MM.1S (cell line): ENCODE results near the gene STK32C.

Experiments
- DNase-seq: peaks from one replicate; pipeline ENCODE4 v3.0.0-alpha.2; 2015
- H2AFZ ChIP-seq: fragments of 300-600 bp; sonication (generic); 2 replicates; pipeline ENCODE4 v1.6.0; 2016; ENCODE audit warnings: antibody characterized with exemption, low read length
- H3F3A ChIP-seq: fragments of 300-600 bp; sonication (generic); 2 replicates; pipeline ENCODE4 v1.6.1; 2016; ENCODE audit warnings: mild to moderate bottlenecking, antibody characterized with exemption, low read length, moderate library complexity, mixed read lengths; ENCODE audit not compliant: insufficient read depth
- H3K27ac ChIP-seq: fragments of 300-600 bp; sonication (generic); 2 replicates; pipeline ENCODE4 v1.5.1; 2016; ENCODE audit warnings: mild to moderate bottlenecking, low read length
- H3K27me3 ChIP-seq: fragments of 300-600 bp; sonication (generic); replicated peaks from 2 replicates; pipeline ENCODE4 v1.6.0; 2016; ENCODE audit warnings: low read length; ENCODE audit not compliant: insufficient read depth
- H3K36me3 ChIP-seq: fragments of 300-600 bp; sonication (generic); replicated peaks from 2 replicates; pipeline ENCODE4 v1.6.1; 2016; ENCODE audit warnings: mild to moderate bottlenecking, low read length, mixed read lengths; ENCODE audit not compliant: insufficient read depth
- H3K4me1 ChIP-seq: fragments of 300-600 bp; sonication (generic); 2 replicates; pipeline ENCODE4 v1.6.1; 2016; ENCODE audit warnings: low read length, mixed read lengths
- H3K4me2 ChIP-seq: fragments of 300-600 bp; sonication (generic); 2 replicates; pipeline ENCODE4 v1.6.0; 2016; ENCODE audit warnings: low read depth, low read length
- H3K4me3 ChIP-seq: fragments of 300-600 bp; sonication (generic); 2 replicates; pipeline ENCODE4 v1.5.1; 2016; ENCODE audit warnings: low read length, mixed read lengths
- H3K79me2 ChIP-seq: fragments of 300-600 bp; sonication (generic); 2 replicates; pipeline ENCODE4 v1.6.1; 2016; ENCODE audit warnings: mixed run types, low read length, mixed read lengths
- H3K9ac ChIP-seq: fragments of 300-600 bp; sonication (generic); 2 replicates; pipeline ENCODE4 v1.6.1; 2016; ENCODE audit warnings: low read length, mixed read lengths
- H3K9me2 ChIP-seq: fragments of 300-600 bp; sonication (generic); replicated peaks from 2 replicates; pipeline ENCODE4 v1.6.1; 2016; ENCODE audit warnings: mild to moderate bottlenecking, low read length, mixed read lengths; ENCODE audit not compliant: insufficient read depth
- H3K9me3 ChIP-seq: fragments of 300-600 bp; sonication (generic); replicated peaks from 2 replicates; pipeline ENCODE4 v1.6.1; 2016; ENCODE audit warnings: mild to moderate bottlenecking, low read length, mixed read lengths; ENCODE audit not compliant: insufficient read depth
- H4K20me1 ChIP-seq: fragments of 300-600 bp; sonication (generic); 2 replicates; pipeline ENCODE4 v1.6.1; 2016; ENCODE audit warnings: mild to moderate bottlenecking, low read length, moderate library complexity, mixed read lengths; ENCODE audit not compliant: insufficient read depth
- EZH2 ChIP-seq: fragments of 300-600 bp; sonication (generic); optimal IDR thresholded peaks from 2 replicates; pipeline ENCODE3; 2017; ENCODE audit warnings: low read depth, mild to moderate bottlenecking, antibody characterized with exemption, low read length, mixed read lengths
- EZH2phosphoT487 ChIP-seq: fragments of 300-600 bp; sonication (generic); IDR thresholded peaks from 2 replicates; pipeline ENCODE4 v1.6.1; 2018; ENCODE audit warnings: antibody characterized with exemption, low read length
- TF ChIP-seq, protein P1 (sequence below): fragments of 300-600 bp; sonication (generic); IDR thresholded peaks from 2 replicates; pipeline ENCODE4 v1.5.1; 2016; ENCODE audit warnings: antibody characterized with exemption, low read length, mixed read lengths

STK32C gene

GRCh38 chr10:132324186-132324585 is 16.4 kb upstream of the STK32C start:
- no peak overlapping the region for H3K27ac ChIP-seq
- no peaks in the 10 kb centered on the region for H3K9me2 ChIP-seq
- H3K27me3 ChIP-seq = no peaks in the 10 kb centered on the region
- H2AFZ ChIP-seq = no peak overlapping the region
- TF ChIP-seq, protein P1, sequence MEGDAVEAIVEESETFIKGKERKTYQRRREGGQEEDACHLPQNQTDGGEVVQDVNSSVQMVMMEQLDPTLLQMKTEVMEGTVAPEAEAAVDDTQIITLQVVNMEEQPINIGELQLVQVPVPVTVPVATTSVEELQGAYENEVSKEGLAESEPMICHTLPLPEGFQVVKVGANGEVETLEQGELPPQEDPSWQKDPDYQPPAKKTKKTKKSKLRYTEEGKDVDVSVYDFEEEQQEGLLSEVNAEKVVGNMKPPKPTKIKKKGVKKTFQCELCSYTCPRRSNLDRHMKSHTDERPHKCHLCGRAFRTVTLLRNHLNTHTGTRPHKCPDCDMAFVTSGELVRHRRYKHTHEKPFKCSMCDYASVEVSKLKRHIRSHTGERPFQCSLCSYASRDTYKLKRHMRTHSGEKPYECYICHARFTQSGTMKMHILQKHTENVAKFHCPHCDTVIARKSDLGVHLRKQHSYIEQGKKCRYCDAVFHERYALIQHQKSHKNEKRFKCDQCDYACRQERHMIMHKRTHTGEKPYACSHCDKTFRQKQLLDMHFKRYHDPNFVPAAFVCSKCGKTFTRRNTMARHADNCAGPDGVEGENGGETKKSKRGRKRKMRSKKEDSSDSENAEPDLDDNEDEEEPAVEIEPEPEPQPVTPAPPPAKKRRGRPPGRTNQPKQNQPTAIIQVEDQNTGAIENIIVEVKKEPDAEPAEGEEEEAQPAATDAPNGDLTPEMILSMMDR = no peak
- TF ChIP-seq EZH2phosphoT487 (no peak), EZH2 (no peak)
- H3K36me3 ChIP-seq = no peaks in the 10 kb centered on the region
- H4K20me1 ChIP-seq = no peaks in the 10 kb centered on the region
- H3K9ac ChIP-seq = no peak overlapping the region
- no peaks in the 10 kb centered on the region for H3K4me1 ChIP-seq
- no peak overlapping the region for H3K4me3 ChIP-seq
- no peaks in the 10 kb centered on the region for H3F3A ChIP-seq
- H3K4me2 ChIP-seq = no peak overlapping the region
- H3K9me3 ChIP-seq = no peaks in the 10 kb centered on the region
- H3K79me2 ChIP-seq = peaks cover 6% of the 10 kb centered on the region
- no peak for DNase-seq

- H3K9me3 ChIP-seq = no peaks in the 10 kb centered on the region
- no peak overlapping the region for H3K9ac ChIP-seq
- H3K9me2 ChIP-seq = no peaks in the 10 kb centered on the region
- no peak for DNase-seq
- no peaks in the 10 kb centered on the region for H3K79me2 ChIP-seq
- no peaks in the 10 kb centered on the region for H3K36me3 ChIP-seq
- no peak overlapping the region for H3K27ac ChIP-seq
- H2AFZ ChIP-seq = no peak overlapping the region
- H4K20me1 ChIP-seq = no peaks in the 10 kb centered on the region
- H3K4me1 ChIP-seq = no peaks in the 10 kb centered on the region
- H3F3A ChIP-seq = no peaks in the 10 kb centered on the region
- H3K4me3 ChIP-seq = no peak overlapping the region
- TF ChIP-seq EZH2 = no peak
- no peak for TF ChIP-seq EZH2phosphoT487
- TF ChIP-seq, protein P1 = no peak
- no peaks in the 10 kb centered on the region for H3K27me3 ChIP-seq
- no peak overlapping the region for H3K4me2 ChIP-seq
Measured at GRCh38 chr10:132322586-132323048, 14.9 kb upstream of the STK32C start.

DNA sequence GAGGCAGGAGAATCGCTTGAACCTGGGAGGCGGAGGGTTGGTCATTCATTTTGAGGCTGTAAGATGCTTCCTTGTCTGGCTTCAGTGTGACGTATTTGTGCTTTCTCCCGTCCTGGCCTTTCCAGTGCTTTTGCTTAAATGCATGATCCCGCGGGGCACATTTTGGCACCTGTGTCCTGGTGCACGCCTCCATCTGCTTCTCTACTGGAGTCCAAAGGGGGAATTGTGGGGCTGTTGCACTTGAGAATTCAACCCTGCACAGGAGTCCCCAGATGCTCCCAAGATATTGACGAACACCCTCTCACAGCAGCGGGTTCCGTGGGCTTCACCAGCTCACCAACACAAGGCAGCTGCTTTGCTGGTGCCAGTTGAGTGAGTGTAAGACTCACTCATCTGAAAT is 14.0 kb upstream of the STK32C start:
- H3K9me3 ChIP-seq = no peaks in the 10 kb centered on the region
- no peaks in the 10 kb centered on the region for H3K4me1 ChIP-seq
- H3K9me2 ChIP-seq = no peaks in the 10 kb centered on the region
- no peak for DNase-seq
- H3K4me3 ChIP-seq = no peak overlapping the region
- H3F3A ChIP-seq = no peaks in the 10 kb centered on the region
- H3K9ac ChIP-seq = no peak overlapping the region
- H3K36me3 ChIP-seq = no peaks in the 10 kb centered on the region
- H4K20me1 ChIP-seq = no peaks in the 10 kb centered on the region
- no peaks in the 10 kb centered on the region for H3K27me3 ChIP-seq
- H3K4me2 ChIP-seq = no peak overlapping the region
- H2AFZ ChIP-seq = no peak overlapping the region
- TF ChIP-seq EZH2 = no peak
- no peak for TF ChIP-seq EZH2phosphoT487
- TF ChIP-seq, protein P1 = no peak
- H3K79me2 ChIP-seq = no peaks in the 10 kb centered on the region
- H3K27ac ChIP-seq = no peak overlapping the region
